ENCODE data around the gene LTO1. TPM values are rescaled to one million over a fixed set of nuclear protein-coding genes. Genes with fewer than 3 reads are reported as not detected.

Gene LTO1
- total RNA-seq, 1 experiment from 2014 or later, result 25.3 TPM

- Histone ChIP-seq H3K18ac (ENCODE audit: insufficient read length, low read depth, low read length) (no peak overlapping the region), H3K9me3 (ENCODE audit: control insufficient read depth, low read depth, low read length) (no peaks in the 10 kb centered on the region), H3K23ac (ENCODE audit: insufficient read length, low read depth, low read length) (no peak overlapping the region), H3K4me2 (ENCODE audit: insufficient read depth, insufficient read length, low read length) (no peak overlapping the region), H3T11ph (ENCODE audit: low read length) (no peak overlapping the region), H2AK5ac (ENCODE audit: insufficient read length, low read length) (no peak overlapping the region), H3K79me1 (ENCODE audit: insufficient read depth, low read depth, low read length, poor library complexity, severe bottlenecking) (no peaks in the 10 kb centered on the region), H2BK5ac (ENCODE audit: insufficient read length, low read length) (no peak overlapping the region), H3K79me2 (ENCODE audit: insufficient read depth, low read length) (no peaks in the 10 kb centered on the region), H2BK12ac (ENCODE audit: insufficient read length, low read depth, low read length) (peak overlapping the region; percentile 38), H3K56ac (ENCODE audit: insufficient read length, low read depth, low read length) (no peak overlapping the region), H3K27ac (ENCODE audit: insufficient read length, low read depth, low read length) (no peak overlapping the region), H4K20me1 (ENCODE audit: control insufficient read depth, insufficient read depth, insufficient read length) (no peaks in the 10 kb centered on the region), H2BK120ac (ENCODE audit: low read depth, low read length, poor library complexity, severe bottlenecking) (no peak overlapping the region), H4K8ac (replicated peaks; ENCODE audit: insufficient read length, low read depth, low read length) (no peak overlapping the region), H3K9ac (ENCODE audit: extremely low read depth, insufficient read length, low read length) (no peak overlapping the region), H3K23me2 (ENCODE audit: insufficient read length, low read depth, low read length, poor library complexity, severe bottlenecking) (no peaks in the 10 kb centered on the region), H4K5ac (ENCODE audit: insufficient read length, low read depth, low read length) (no peak overlapping the region), H3K14ac (ENCODE audit: insufficient read depth, low read length) (no peak overlapping the region), H3K27me3 (ENCODE audit: insufficient read depth, low read length) (no peaks in the 10 kb centered on the region; the same call in 1 of the 2 replicates), H2BK20ac (ENCODE audit: low read depth, low read length, poor library complexity, severe bottlenecking) (no peak overlapping the region), H4K91ac (ENCODE audit: insufficient read length, low read depth, low read length) (no peak overlapping the region), H2BK15ac (ENCODE audit: low read depth, low read length) (no peak overlapping the region), H3K4ac (ENCODE audit: low read depth, low read length) (no peak overlapping the region), H2AFZ (ENCODE audit: low read length) (no peak overlapping the region), H3K4me1 (ENCODE audit: insufficient read depth, low read length) (peaks cover 3% of the 10 kb centered on the region; the same call in 1 of the 2 replicates)
- TF ChIP-seq, protein P1, sequence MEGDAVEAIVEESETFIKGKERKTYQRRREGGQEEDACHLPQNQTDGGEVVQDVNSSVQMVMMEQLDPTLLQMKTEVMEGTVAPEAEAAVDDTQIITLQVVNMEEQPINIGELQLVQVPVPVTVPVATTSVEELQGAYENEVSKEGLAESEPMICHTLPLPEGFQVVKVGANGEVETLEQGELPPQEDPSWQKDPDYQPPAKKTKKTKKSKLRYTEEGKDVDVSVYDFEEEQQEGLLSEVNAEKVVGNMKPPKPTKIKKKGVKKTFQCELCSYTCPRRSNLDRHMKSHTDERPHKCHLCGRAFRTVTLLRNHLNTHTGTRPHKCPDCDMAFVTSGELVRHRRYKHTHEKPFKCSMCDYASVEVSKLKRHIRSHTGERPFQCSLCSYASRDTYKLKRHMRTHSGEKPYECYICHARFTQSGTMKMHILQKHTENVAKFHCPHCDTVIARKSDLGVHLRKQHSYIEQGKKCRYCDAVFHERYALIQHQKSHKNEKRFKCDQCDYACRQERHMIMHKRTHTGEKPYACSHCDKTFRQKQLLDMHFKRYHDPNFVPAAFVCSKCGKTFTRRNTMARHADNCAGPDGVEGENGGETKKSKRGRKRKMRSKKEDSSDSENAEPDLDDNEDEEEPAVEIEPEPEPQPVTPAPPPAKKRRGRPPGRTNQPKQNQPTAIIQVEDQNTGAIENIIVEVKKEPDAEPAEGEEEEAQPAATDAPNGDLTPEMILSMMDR (conservative IDR thresholded peaks at IDR 0.05), result no peak
- Mint-ChIP-seq H3K4me3 (peak overlapping the region in 1 of 2 experiments; percentile 62; a peak in 2 of 5 replicates), H3K4me1 (peaks cover 21 to 34% of the 10 kb centered on the region in 2 experiments), H3K27ac (no peak overlapping the region; a peak in 1 of 7 replicates), H3K9me3 (no peaks in the 10 kb centered on the region; a peak in 1 of 5 replicates), H3K27me3 (ENCODE audit: low read depth) (peaks cover 17% of the 10 kb centered on the region), H3K36me3 (ENCODE audit: insufficient read depth in 1 of 3, low read depth in 3 of 3) (no peaks in the 10 kb centered on the region)
- DNase-seq, result no peak
- no CpG with 5 or more reads among the region's 28 CpGs for WGBS (ENCODE audit: extremely low coverage, insufficient read length, low lambda C conversion rate)
These were observed 37.0 kb upstream of the LTO1 start for GRCh38 chr11:69711822-69712801.
